PC-3 (cell line): ENCODE results near the gene MYORG.

Experiments used
- EZH2 ChIP-seq: fragments of 300-600 bp; sonication (generic); IDR thresholded peaks from one replicate; pipeline ENCODE4 v1.6.1; 2017; ENCODE audit warnings: antibody characterized with exemption, mild to moderate bottlenecking, low read length; ENCODE audit not compliant: unreplicated experiment
- EZH2phosphoT487 ChIP-seq: fragments of 300-600 bp; sonication (generic); IDR thresholded peaks from 2 replicates; pipeline ENCODE4 v1.6.1; 2018; ENCODE audit warnings: mild to moderate bottlenecking, antibody characterized with exemption, low read length, borderline replicate concordance
- TF ChIP-seq, protein P1 (sequence below): fragments of 300-600 bp; sonication (generic); conservative IDR thresholded peaks from 2 replicates; pipeline ENCODE4 v1.5.1; 2017; ENCODE audit warnings: antibody characterized with exemption, low read depth, mild to moderate bottlenecking, low read length

DNA sequence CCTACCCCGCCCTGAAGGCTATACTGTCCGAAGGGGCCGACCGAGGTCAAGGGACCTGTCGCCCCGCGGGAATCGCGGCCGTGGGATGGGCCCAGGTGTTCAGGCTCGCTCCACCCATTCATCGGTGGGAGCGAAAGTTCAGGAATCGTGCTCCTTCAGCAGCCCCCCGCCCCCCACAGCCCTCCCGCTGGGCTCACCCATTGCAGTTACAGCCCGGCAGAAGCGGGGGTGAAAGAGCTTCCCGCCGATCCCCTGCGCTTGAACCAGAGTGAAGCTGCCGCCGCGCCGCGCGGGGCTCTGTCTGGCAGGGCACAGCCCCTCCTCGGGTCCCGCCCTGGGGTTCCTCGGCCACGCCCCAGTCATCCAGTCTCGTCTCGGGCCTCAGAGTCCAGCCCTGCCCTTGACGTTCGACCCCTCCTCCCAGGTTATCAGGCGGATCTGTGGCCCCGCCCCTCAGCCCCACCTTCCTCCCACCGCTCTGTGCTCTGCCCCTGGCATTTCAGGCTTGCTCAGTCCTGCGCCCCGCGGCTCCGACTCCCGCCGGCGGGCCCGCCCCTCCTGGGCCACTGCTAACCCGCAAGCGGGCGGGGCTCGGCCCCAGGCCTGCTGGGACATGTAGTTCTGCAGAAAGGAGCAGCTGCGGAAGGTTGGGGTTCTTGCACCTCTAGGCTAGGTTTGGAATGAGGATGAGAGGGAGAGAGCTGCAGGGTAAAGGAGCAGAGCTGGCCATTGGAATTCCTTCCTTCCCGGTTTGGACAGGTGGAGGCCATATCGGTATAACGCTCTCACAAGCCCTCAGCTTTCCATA is at the start of gene MYORG:
- TF ChIP-seq, protein P1, sequence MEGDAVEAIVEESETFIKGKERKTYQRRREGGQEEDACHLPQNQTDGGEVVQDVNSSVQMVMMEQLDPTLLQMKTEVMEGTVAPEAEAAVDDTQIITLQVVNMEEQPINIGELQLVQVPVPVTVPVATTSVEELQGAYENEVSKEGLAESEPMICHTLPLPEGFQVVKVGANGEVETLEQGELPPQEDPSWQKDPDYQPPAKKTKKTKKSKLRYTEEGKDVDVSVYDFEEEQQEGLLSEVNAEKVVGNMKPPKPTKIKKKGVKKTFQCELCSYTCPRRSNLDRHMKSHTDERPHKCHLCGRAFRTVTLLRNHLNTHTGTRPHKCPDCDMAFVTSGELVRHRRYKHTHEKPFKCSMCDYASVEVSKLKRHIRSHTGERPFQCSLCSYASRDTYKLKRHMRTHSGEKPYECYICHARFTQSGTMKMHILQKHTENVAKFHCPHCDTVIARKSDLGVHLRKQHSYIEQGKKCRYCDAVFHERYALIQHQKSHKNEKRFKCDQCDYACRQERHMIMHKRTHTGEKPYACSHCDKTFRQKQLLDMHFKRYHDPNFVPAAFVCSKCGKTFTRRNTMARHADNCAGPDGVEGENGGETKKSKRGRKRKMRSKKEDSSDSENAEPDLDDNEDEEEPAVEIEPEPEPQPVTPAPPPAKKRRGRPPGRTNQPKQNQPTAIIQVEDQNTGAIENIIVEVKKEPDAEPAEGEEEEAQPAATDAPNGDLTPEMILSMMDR, result no peak
- TF ChIP-seq EZH2phosphoT487 (no peak), EZH2 (no peak)
